ENCODE data around the gene FGF3.
"Not testable (repeated sequence)": the region's sequence is repeated elsewhere in the genome, so short reads cannot be mapped to it uniquely, and the experiment has no call there.

Gene FGF3

GRCh38 chr11:69774354-69775162 lies 44.7 kb downstream of the FGF3 start:
- no peak for TF ChIP-seq CTCF (IDR thresholded peaks at IDR 0.05; ENCODE audit: low read depth, low read length)
- no peak for DNase-seq (ENCODE audit: low read depth in 2 of 2)
- H3K4me3 ChIP-seq (replicated peaks in 1 of 2; ENCODE audit: low read depth in 2 of 2, low read length in 2 of 2), result no peak overlapping the region

- TF ChIP-seq CTCF (IDR thresholded peaks at IDR 0.05; ENCODE audit: low read depth, low read length), result no peak
- DNase-seq (ENCODE audit: low read depth in 2 of 2), result no peak
- no peak overlapping the region for H3K4me3 ChIP-seq (replicated peaks in 1 of 2; ENCODE audit: low read depth in 2 of 2, low read length in 2 of 2)
These were observed 45.4 kb downstream of the FGF3 start for GRCh38 chr11:69773626-69774353.

- no peak for TF ChIP-seq CTCF (IDR thresholded peaks at IDR 0.05; ENCODE audit: low read depth, low read length)
- no peak overlapping the region for H3K4me3 ChIP-seq (replicated peaks in 1 of 2; ENCODE audit: low read depth in 2 of 2, low read length in 2 of 2)
- no peak for DNase-seq (ENCODE audit: low read depth in 2 of 2)
These were observed 47.8 kb downstream of the FGF3 start for GRCh38 chr11:69771466-69771865.

GRCh38 chr11:69770540-69770939 lies 48.7 kb downstream of the FGF3 start:
- no peak for DNase-seq (ENCODE audit: low read depth in 2 of 2)
- H3K4me3 ChIP-seq (replicated peaks in 1 of 2; ENCODE audit: low read depth in 2 of 2, low read length in 2 of 2), result no peak overlapping the region
- no peak for TF ChIP-seq CTCF (IDR thresholded peaks at IDR 0.05; ENCODE audit: low read depth, low read length)

- H3K4me3 ChIP-seq (replicated peaks in 1 of 2; ENCODE audit: low read depth in 2 of 2, low read length in 2 of 2), result no peak overlapping the region
- no peak for DNase-seq (ENCODE audit: low read depth in 2 of 2)
- TF ChIP-seq CTCF (IDR thresholded peaks at IDR 0.05; ENCODE audit: low read depth, low read length), result no peak
These were observed 53.7 kb downstream of the FGF3 start for GRCh38 chr11:69765498-69765995.

- H3K4me3 ChIP-seq (replicated peaks in 1 of 2; ENCODE audit: low read depth in 2 of 2, low read length in 2 of 2); DNase-seq (ENCODE audit: low read depth in 2 of 2): not testable (repeated sequence)
These were observed 54.3 kb downstream of the FGF3 start for GRCh38 chr11:69764918-69765317.

- no peak for DNase-seq (ENCODE audit: low read depth in 2 of 2)
- TF ChIP-seq CTCF (IDR thresholded peaks at IDR 0.05; ENCODE audit: low read depth, low read length), result no peak
- no peak overlapping the region for H3K4me3 ChIP-seq (replicated peaks in 1 of 2; ENCODE audit: low read depth in 2 of 2, low read length in 2 of 2)
These were observed 58.9 kb downstream of the FGF3 start for GRCh38 chr11:69760319-69760718.
